GM12872 (cell line): Measurements from ENCODE around the gene OLIG2.

ENCODE experiments used
- CTCF ChIP-seq: IDR thresholded peaks from 3 replicates; pipeline ENCODE4 v1.5.1; 2011; ENCODE audit warnings: low read depth, mild to moderate bottlenecking, low read length, moderate library complexity; ENCODE audit not compliant: insufficient read depth

OLIG2 gene

GRCh38 chr21:33035147-33035546 is 9.4 kb downstream of the OLIG2 start:
- no peak for TF ChIP-seq CTCF

- TF ChIP-seq CTCF: no peak
Measured at GRCh38 chr21:33036430-33037162, 10.9 kb downstream of the OLIG2 start.

GRCh38 chr21:33037501-33037900 is 11.8 kb downstream of the OLIG2 start:
- TF ChIP-seq CTCF: no peak

DNA sequence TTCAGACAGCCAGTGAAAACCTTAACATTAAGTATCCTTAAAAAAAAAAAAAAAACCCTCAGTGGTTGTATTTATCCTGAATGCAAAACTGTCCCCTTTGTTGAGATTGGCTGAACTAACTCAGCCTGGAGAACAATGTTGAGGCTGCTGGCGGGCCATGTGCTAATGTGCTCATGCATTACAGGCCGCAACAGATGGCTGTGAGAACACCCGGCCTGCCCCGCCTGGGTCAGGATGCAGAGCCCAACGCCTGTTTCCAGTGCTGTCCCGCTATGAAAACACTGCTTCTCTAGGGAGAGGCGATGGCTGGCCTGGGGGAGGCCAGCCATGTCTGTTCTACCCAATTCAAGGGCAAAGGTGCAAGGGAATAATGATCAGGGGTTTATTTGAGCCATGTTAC is 13.8 kb downstream of the OLIG2 start:
- no peak for TF ChIP-seq CTCF

DNA sequence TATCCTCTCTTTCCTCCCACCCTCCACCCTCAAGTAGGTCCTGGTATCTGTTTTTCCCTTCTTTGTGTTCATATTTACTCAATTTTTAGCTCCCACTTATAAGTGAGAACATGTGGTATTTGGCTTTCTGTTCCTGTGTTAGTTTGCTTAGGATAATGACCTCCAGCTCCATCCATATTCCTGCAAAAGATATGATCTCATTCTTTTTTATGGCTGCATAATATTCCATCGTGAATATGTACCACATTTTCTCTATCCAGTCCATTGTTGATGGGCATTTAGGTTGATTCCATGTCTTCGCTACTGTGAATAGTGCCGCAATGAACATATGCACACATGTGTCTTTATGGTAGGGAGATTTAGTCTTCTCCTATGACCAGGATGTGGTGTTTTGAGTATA is 14.5 kb downstream of the OLIG2 start:
- no peak for TF ChIP-seq CTCF

DNA sequence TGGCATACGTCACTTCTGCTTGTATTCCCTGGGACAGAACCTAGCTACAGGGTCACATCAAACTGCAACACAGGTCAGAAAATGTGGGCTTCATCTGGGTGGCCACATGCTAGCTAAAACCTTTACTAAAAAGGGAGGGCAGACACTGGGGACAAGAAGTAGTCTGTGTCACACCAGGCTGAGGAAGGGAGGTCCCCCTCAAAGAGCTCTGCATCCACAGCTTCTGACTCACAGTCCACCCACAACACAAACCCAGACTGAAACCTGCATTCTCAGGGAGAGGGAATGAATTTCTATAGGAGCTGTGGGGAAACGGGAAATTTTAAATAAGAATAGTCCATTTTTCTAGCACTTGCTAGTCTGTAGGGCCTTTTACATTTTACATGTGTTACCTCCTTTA is 16.2 kb downstream of the OLIG2 start:
- no peak for TF ChIP-seq CTCF

DNA sequence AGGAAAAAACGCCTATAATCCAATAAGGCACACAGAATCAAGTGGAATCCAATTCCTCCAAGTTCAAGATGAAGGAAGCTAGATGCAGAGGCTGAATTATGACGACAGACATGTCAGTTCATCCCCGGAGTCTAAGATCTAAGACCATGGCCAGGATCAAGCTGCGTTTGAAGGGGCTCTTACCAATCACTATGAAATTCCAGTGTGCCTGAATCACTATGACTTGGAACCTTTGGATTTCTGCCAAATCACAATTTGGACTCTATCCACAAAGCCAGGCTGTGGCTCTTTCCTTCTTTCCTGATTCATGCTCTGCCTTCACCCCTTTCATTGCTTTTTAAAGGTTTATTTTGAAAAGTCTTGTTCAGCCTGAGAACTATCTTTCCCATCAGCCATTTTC is 17.1 kb downstream of the OLIG2 start:
- no peak for TF ChIP-seq CTCF
